ENCODE measurements around the gene PIK3R2. TPM values are rescaled to one million over a fixed set of nuclear protein-coding genes. Genes with fewer than 3 reads are reported as not detected.

PIK3R2 gene
- total and polyA plus RNA-seq, 2 experiments from 2014 or later: 8.5 to 66.6 TPM

DNA sequence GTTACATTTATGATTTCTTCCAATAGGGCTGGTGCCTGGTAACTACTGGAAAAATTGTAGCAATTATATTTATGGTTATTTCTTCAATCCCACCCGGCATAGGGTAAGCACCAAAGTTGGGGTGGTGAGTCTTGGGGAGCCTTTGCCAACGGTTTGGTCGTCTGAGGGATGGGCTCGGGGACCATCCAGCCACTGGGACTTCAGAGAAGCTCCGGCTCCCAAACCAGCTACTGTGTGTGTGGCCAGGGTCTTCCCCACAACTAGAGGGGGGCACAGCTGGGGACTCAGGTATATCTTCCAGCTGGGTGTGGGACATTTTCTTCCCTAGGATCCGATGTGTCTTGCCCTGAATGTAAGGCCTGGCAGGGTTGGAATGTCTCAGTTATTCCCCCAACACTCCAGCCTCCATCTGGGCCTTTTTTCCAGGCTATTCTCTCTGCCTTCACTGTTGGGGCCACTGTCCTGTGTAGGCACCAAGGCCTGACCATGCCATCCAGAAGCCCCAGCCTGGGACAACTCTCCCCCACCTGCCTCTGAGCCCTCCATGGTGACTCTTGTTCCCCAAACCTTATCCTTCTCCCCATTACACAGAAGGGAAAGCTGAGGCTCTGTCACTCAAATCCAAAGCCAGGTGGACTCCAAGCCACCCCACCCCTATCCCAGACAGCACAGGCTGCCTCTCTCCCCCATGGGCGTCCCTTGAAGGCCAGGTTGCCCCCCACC is 19.5 kb downstream of the PIK3R2 start:
- no peak for TF ChIP-seq EZH2 (IDR thresholded peaks at IDR 0.05; ENCODE audit: low read depth, unreplicated experiment)
- TF ChIP-seq NANOG (IDR thresholded peaks at IDR 0.05; ENCODE audit: borderline replicate concordance): no peak
- TF ChIP-seq, protein P1, sequence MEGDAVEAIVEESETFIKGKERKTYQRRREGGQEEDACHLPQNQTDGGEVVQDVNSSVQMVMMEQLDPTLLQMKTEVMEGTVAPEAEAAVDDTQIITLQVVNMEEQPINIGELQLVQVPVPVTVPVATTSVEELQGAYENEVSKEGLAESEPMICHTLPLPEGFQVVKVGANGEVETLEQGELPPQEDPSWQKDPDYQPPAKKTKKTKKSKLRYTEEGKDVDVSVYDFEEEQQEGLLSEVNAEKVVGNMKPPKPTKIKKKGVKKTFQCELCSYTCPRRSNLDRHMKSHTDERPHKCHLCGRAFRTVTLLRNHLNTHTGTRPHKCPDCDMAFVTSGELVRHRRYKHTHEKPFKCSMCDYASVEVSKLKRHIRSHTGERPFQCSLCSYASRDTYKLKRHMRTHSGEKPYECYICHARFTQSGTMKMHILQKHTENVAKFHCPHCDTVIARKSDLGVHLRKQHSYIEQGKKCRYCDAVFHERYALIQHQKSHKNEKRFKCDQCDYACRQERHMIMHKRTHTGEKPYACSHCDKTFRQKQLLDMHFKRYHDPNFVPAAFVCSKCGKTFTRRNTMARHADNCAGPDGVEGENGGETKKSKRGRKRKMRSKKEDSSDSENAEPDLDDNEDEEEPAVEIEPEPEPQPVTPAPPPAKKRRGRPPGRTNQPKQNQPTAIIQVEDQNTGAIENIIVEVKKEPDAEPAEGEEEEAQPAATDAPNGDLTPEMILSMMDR (conservative IDR thresholded peaks at IDR 0.05; ENCODE audit: low read depth in 2 of 2): no peak
- TF ChIP-seq, protein P2, sequence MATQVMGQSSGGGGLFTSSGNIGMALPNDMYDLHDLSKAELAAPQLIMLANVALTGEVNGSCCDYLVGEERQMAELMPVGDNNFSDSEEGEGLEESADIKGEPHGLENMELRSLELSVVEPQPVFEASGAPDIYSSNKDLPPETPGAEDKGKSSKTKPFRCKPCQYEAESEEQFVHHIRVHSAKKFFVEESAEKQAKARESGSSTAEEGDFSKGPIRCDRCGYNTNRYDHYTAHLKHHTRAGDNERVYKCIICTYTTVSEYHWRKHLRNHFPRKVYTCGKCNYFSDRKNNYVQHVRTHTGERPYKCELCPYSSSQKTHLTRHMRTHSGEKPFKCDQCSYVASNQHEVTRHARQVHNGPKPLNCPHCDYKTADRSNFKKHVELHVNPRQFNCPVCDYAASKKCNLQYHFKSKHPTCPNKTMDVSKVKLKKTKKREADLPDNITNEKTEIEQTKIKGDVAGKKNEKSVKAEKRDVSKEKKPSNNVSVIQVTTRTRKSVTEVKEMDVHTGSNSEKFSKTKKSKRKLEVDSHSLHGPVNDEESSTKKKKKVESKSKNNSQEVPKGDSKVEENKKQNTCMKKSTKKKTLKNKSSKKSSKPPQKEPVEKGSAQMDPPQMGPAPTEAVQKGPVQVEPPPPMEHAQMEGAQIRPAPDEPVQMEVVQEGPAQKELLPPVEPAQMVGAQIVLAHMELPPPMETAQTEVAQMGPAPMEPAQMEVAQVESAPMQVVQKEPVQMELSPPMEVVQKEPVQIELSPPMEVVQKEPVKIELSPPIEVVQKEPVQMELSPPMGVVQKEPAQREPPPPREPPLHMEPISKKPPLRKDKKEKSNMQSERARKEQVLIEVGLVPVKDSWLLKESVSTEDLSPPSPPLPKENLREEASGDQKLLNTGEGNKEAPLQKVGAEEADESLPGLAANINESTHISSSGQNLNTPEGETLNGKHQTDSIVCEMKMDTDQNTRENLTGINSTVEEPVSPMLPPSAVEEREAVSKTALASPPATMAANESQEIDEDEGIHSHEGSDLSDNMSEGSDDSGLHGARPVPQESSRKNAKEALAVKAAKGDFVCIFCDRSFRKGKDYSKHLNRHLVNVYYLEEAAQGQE (IDR thresholded peaks at IDR 0.05; ENCODE audit: unreplicated experiment): no peak
- TF ChIP-seq, protein P3, sequence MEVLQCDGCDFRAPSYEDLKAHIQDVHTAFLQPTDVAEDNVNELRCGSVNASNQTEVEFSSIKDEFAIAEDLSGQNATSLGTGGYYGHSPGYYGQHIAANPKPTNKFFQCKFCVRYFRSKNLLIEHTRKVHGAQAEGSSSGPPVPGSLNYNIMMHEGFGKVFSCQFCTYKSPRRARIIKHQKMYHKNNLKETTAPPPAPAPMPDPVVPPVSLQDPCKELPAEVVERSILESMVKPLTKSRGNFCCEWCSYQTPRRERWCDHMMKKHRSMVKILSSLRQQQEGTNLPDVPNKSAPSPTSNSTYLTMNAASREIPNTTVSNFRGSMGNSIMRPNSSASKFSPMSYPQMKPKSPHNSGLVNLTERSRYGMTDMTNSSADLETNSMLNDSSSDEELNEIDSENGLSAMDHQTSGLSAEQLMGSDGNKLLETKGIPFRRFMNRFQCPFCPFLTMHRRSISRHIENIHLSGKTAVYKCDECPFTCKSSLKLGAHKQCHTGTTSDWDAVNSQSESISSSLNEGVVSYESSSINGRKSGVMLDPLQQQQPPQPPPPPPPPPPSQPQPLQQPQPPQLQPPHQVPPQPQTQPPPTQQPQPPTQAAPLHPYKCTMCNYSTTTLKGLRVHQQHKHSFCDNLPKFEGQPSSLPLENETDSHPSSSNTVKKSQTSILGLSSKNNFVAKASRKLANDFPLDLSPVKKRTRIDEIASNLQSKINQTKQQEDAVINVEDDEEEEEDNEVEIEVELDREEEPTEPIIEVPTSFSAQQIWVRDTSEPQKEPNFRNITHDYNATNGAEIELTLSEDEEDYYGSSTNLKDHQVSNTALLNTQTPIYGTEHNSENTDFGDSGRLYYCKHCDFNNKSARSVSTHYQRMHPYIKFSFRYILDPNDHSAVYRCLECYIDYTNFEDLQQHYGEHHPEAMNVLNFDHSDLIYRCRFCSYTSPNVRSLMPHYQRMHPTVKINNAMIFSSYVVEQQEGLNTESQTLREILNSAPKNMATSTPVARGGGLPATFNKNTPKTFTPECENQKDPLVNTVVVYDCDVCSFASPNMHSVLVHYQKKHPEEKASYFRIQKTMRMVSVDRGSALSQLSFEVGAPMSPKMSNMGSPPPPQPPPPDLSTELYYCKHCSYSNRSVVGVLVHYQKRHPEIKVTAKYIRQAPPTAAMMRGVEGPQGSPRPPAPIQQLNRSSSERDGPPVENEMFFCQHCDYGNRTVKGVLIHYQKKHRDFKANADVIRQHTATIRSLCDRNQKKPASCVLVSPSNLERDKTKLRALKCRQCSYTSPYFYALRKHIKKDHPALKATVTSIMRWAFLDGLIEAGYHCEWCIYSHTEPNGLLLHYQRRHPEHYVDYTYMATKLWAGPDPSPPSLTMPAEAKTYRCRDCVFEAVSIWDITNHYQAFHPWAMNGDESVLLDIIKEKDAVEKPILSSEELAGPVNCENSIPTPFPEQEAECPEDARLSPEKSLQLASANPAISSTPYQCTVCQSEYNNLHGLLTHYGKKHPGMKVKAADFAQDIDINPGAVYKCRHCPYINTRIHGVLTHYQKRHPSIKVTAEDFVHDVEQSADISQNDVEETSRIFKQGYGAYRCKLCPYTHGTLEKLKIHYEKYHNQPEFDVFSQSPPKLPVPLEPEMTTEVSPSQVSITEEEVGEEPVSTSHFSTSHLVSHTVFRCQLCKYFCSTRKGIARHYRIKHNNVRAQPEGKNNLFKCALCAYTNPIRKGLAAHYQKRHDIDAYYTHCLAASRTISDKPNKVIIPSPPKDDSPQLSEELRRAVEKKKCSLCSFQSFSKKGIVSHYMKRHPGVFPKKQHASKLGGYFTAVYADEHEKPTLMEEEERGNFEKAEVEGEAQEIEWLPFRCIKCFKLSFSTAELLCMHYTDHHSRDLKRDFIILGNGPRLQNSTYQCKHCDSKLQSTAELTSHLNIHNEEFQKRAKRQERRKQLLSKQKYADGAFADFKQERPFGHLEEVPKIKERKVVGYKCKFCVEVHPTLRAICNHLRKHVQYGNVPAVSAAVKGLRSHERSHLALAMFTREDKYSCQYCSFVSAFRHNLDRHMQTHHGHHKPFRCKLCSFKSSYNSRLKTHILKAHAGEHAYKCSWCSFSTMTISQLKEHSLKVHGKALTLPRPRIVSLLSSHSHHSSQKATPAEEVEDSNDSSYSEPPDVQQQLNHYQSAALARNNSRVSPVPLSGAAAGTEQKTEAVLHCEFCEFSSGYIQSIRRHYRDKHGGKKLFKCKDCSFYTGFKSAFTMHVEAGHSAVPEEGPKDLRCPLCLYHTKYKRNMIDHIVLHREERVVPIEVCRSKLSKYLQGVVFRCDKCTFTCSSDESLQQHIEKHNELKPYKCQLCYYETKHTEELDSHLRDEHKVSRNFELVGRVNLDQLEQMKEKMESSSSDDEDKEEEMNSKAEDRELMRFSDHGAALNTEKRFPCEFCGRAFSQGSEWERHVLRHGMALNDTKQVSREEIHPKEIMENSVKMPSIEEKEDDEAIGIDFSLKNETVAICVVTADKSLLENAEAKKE (CRISPR knock-in tag; IDR thresholded peaks at IDR 0.05): no peak
- no peak for TF ChIP-seq ZNF114 (CRISPR knock-in tag; IDR thresholded peaks at IDR 0.05)
- no peak for TF ChIP-seq EZH2phosphoT487 (IDR thresholded peaks at IDR 0.05; ENCODE audit: unreplicated experiment)
- no peak for TF ChIP-seq CREB1 (CRISPR knock-in tag; IDR thresholded peaks at IDR 0.05; ENCODE audit: low read depth)
- TF ChIP-seq, protein P4, sequence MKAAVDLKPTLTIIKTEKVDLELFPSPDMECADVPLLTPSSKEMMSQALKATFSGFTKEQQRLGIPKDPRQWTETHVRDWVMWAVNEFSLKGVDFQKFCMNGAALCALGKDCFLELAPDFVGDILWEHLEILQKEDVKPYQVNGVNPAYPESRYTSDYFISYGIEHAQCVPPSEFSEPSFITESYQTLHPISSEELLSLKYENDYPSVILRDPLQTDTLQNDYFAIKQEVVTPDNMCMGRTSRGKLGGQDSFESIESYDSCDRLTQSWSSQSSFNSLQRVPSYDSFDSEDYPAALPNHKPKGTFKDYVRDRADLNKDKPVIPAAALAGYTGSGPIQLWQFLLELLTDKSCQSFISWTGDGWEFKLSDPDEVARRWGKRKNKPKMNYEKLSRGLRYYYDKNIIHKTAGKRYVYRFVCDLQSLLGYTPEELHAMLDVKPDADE (IDR thresholded peaks at IDR 0.05): no peak
- H4K20me1 ChIP-seq (replicated peaks; ENCODE audit: insufficient read depth): no peaks in the 10 kb centered on the region
- peaks cover 23% of the 10 kb centered on the region for H3K36me3 Mint-ChIP-seq (ENCODE audit: low read depth)
- H3K27me3 ChIP-seq (ENCODE audit: insufficient read depth): peaks cover 12% of the 10 kb centered on the region
- H3F3A ChIP-seq (replicated peaks; ENCODE audit: low read depth): peaks cover 9% of the 10 kb centered on the region
- H3K36me3 ChIP-seq (ENCODE audit: insufficient read depth): no peaks in the 10 kb centered on the region; the same call in 1 of the 2 replicates
- no peak overlapping the region for H3K27ac ChIP-seq (ENCODE audit: low read depth)
- H3K79me2 ChIP-seq (replicated peaks; ENCODE audit: insufficient read depth): no peaks in the 10 kb centered on the region
- peaks cover 6% of the 10 kb centered on the region for H3K4me1 Mint-ChIP-seq
- no peak overlapping the region for H2AFZ ChIP-seq
- ATAC-seq (no peak), DNase-seq (ENCODE audit: low spot score) (no peak)
- no peak overlapping the region for H3K27ac Mint-ChIP-seq
- H3K4me3 Mint-ChIP-seq: no peak overlapping the region
- H3K4me3 ChIP-seq: no peak overlapping the region
- peaks cover 4% of the 10 kb centered on the region for H3K4me1 ChIP-seq (ENCODE audit: insufficient read depth)
- H3K9me2 ChIP-seq (ENCODE audit: insufficient read depth): no peaks in the 10 kb centered on the region
- no peaks in the 10 kb centered on the region for H3K9me3 Mint-ChIP-seq
- H3K4me2 ChIP-seq: no peak overlapping the region
- peaks cover 22% of the 10 kb centered on the region for H3K27me3 Mint-ChIP-seq (ENCODE audit: insufficient read depth, low read depth, poor library complexity)

Data from GM23338 (cell line).